Calu3 (cell line): ENCODE data around the gene IL10RA. TPM values are rescaled to one million over a fixed set of nuclear protein-coding genes. Genes with fewer than 3 reads are reported as not detected.

Experiments
- BruUV-seq: library from RNA; stranded (reverse); fragments of 400-500 nt; replicated peaks from 2 replicates; lab custom pipeline; 2021; lab: Mats Ljungman, UMichigan
- CTCF ChIA-PET: fragments of 300-600 bp; sonication (Branson Sonifier 250); formaldehyde crosslinking; loops from one replicate; lab custom pipeline; 2022; ENCODE audit warnings: antibody characterized with exemption; lab: Charles Lee
- DNase-seq: peaks from one replicate; pipeline ENCODE4 v3.0.0; 2022
- H3K27ac Mint-ChIP-seq: one replicate; pipeline ENCODE4 v1.8.0; 2022; ENCODE audit warnings: mixed read lengths; ENCODE audit not compliant: unreplicated experiment
- H3K27me3 Mint-ChIP-seq: one replicate; pipeline ENCODE4 v1.8.0; 2022; ENCODE audit warnings: mixed read lengths; ENCODE audit not compliant: unreplicated experiment
- H3K36me3 Mint-ChIP-seq: one replicate; pipeline ENCODE4 v1.8.0; 2022; ENCODE audit warnings: mild to moderate bottlenecking, moderate library complexity, mixed read lengths; ENCODE audit not compliant: insufficient read depth, unreplicated experiment
- H3K4me1 Mint-ChIP-seq: one replicate; pipeline ENCODE4 v1.8.0; 2022; ENCODE audit warnings: mild to moderate bottlenecking, low read depth, mixed read lengths; ENCODE audit not compliant: unreplicated experiment
- H3K4me3 Mint-ChIP-seq: one replicate; pipeline ENCODE4 v1.8.0; 2022; ENCODE audit warnings: mild to moderate bottlenecking, low read depth, moderate library complexity, mixed read lengths; ENCODE audit not compliant: unreplicated experiment
- H3K9me3 Mint-ChIP-seq: one replicate; pipeline ENCODE4 v1.8.0; 2022; ENCODE audit warnings: low read depth, mixed read lengths; ENCODE audit not compliant: unreplicated experiment
- intact Hi-C: fragments of 100-400 bp; cut with micrococcal nuclease; formaldehyde crosslinking; loops from one replicate; pipeline ENCODE4 v1.10.0; 2022; ENCODE audit not compliant: unreplicated experiment
- total RNA-seq: library from RNA; stranded (reverse); gene quantifications from 2 replicates; pipeline ENCODE4 v1.2.3, GENCODE V29; 2022
- TF ChIP-seq, protein P1 (sequence below): fragments of 200-600 bp; IDR thresholded peaks from one replicate; pipeline ENCODE4 v1.8.0; 2022; ENCODE audit warnings: antibody characterized with exemption; ENCODE audit not compliant: unreplicated experiment

The IL10RA gene
- total RNA-seq, 1 experiment from 2014 or later, result 0.05 TPM

DNA sequence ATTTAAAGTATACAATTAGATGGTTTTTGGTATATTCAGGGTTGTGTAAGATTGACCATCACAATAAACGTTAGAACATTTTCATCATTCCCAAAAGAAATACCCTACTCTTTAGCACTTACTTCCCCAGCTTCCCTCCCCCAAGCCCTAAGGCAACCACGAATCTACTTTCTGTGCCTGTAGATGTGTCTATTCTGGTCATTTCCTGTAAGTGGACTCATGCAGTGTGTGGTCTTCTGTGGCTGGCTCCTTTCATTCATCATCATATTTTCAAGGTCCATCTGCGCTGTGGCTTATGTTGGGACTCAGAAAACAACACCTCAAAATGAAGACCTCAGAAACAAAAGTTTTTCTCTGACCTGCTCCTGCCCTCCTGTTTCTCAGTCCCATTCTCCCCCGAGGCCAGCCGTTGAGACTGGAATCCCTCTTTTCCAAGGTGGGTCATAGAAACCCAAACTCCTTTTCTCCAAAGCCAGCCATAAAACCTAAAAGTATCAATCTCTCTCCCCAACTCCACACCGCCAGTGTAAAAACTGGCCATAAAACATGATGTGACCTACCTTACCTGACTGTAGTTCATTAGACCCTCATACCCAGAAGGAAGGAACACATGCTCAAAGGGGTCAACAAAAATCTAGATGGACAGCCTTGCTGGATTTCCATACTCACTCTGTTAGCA, 44.1 kb upstream of the IL10RA start:
- DNase-seq, result no peak
- Mint-ChIP-seq H3K4me1 (peaks cover 8% of the 10 kb centered on the region), H3K27me3 (no peaks in the 10 kb centered on the region), H3K4me3 (no peak overlapping the region), H3K36me3 (no peaks in the 10 kb centered on the region), H3K27ac (no peak overlapping the region), H3K9me3 (peaks cover 5% of the 10 kb centered on the region)
- BruUV-seq, result no TSS peak
- TF ChIP-seq, protein P1, sequence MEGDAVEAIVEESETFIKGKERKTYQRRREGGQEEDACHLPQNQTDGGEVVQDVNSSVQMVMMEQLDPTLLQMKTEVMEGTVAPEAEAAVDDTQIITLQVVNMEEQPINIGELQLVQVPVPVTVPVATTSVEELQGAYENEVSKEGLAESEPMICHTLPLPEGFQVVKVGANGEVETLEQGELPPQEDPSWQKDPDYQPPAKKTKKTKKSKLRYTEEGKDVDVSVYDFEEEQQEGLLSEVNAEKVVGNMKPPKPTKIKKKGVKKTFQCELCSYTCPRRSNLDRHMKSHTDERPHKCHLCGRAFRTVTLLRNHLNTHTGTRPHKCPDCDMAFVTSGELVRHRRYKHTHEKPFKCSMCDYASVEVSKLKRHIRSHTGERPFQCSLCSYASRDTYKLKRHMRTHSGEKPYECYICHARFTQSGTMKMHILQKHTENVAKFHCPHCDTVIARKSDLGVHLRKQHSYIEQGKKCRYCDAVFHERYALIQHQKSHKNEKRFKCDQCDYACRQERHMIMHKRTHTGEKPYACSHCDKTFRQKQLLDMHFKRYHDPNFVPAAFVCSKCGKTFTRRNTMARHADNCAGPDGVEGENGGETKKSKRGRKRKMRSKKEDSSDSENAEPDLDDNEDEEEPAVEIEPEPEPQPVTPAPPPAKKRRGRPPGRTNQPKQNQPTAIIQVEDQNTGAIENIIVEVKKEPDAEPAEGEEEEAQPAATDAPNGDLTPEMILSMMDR, result no peak
- intact Hi-C loops, result no loop called here
- CTCF ChIA-PET, result no interaction called here

DNA sequence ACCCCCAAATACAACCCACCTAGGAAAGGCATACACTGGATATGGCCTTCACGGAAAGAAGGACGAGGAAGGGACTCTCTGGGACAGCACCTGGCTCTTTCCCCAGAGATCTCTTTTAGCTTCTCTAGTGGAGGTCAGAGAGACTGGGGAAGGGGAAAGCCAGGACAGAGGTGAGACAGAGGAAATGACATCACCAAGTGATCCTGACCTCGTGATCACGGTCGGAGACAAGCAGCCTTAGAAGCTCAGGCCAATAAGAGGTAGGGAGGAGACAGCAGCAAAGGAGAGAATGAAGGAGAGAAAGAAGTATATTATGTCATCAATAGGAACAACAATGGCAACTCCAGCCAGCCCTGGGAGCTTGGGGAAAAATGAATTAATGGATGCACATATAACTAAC, 41.6 kb upstream of the IL10RA start:
- H3K9me3 Mint-ChIP-seq, result peaks cover 5% of the 10 kb centered on the region
- intact Hi-C loops, result no loop called here

DNA sequence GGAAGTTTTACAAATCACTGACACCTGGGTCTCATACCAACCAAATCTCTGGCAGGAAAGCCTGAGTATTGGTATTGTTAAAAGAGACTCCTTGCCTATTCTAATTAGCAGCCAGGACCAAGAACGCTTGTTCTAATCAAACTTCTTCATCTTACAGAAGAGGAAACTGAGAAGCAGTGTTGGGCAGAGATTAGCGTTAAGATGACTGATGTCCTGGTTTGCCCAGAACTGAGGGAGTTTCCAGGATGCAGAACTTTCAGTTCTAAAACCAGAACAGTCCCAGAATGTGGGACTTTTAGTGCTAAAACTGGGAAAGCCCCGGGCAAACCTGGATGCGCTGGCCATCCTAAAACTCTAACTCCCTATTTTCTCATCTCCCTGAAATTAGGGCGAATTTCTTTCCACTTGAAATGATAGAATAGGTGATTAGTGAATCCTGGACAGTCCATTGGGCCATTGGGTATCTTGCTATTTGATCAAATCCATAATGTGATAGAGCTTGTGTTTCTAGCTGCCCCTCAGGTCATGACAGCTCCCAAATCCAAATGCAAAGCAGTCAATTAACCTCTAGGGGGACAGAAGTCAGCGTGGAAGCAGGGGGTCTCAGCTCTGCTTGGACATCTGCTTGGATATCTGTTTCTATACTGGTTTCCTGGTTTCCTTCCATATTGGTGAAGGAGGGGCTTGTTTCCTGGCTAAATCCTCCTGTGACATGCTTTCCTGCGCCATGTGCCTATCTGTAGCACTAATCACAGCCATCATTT, 41.0 kb upstream of the IL10RA start:
- TF ChIP-seq, protein P1, result no peak
- no peak for DNase-seq
- no TSS peak for BruUV-seq
- peaks cover 5% of the 10 kb centered on the region for H3K9me3 Mint-ChIP-seq
- peaks cover 8% of the 10 kb centered on the region for H3K4me1 Mint-ChIP-seq
- H3K4me3 Mint-ChIP-seq, result no peak overlapping the region
- H3K27ac Mint-ChIP-seq, result no peak overlapping the region
- intact Hi-C loops, result no loop called here
- H3K27me3 Mint-ChIP-seq, result no peaks in the 10 kb centered on the region
- CTCF ChIA-PET, result interaction anchor here (2.3 kb wide), 1 partner anchor 127 kb away, joined by 54 read pairs; no protein-coding TSS in a partner anchor
- no peaks in the 10 kb centered on the region for H3K36me3 Mint-ChIP-seq

More for the DNA sequence above, 41.6 kb upstream of the IL10RA start:
- peaks cover 8% of the 10 kb centered on the region for H3K4me1 Mint-ChIP-seq
- no peak overlapping the region for H3K27ac Mint-ChIP-seq
- no TSS peak for BruUV-seq
- CTCF ChIA-PET, result no interaction called here
- DNase-seq, result no peak
- no peak overlapping the region for H3K4me3 Mint-ChIP-seq
- H3K27me3 Mint-ChIP-seq, result no peaks in the 10 kb centered on the region
- TF ChIP-seq, protein P1, result no peak
- no peaks in the 10 kb centered on the region for H3K36me3 Mint-ChIP-seq

DNA sequence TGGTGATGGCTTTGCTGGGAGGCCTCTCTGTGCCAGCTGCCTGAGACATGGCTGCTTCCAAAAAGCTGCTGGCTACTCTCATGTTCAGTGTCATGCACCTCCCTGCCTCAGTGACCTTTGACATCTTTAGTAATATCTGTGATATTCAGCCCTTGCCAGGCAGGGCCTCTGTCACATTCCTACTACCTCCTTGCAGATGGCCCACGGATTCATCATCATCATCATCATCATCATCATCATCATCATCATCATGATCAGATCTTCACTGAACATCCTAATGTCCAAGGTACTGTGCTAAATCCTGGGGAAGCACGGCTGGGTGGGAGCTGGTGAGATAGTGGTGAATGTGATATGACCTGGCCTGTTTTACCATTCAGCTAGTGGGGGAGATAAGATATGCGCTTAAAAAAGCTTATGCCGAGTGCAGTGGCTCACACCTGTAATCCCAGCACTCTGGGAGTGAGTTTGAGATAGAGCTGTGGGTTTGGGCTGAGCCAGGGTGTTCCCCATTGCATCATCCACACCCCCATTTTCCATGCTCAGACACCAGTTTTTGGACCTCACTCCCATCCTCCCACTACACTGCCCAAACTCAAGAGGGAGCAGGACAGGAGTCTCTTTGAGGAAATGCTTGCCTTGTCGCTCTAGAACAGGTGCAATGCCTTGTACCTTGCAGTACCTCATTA, 39.9 kb upstream of the IL10RA start:
- Mint-ChIP-seq H3K9me3 (peaks cover 5% of the 10 kb centered on the region), H3K4me3 (no peak overlapping the region), H3K27me3 (no peaks in the 10 kb centered on the region), H3K36me3 (no peaks in the 10 kb centered on the region), H3K27ac (no peak overlapping the region), H3K4me1 (peaks cover 8% of the 10 kb centered on the region)
- CTCF ChIA-PET, result interaction anchor here (0.6 to 2.3 kb wide), 23 partner anchors 9 to 520 kb away, joined by 3 to 54 read pairs (median 5); partner anchors contain the start of genes FXYD2, TMPRSS13 and TMPRSS4
- TF ChIP-seq, protein P1, result no peak
- intact Hi-C loops, result loop anchor here (2.0 kb wide), 1 partner anchor 127 kb away; no protein-coding TSS in a partner anchor
- DNase-seq, result no peak
- no TSS peak for BruUV-seq
